GM13977 (cell line): ENCODE results near the gene SLIT3.
A peak's percentile ranks its signal among the peaks of the same experiment; 100 is the strongest.

Experiments
- DNase-seq: peaks from one replicate; pipeline ENCODE4 v3.0.0; 2012; ENCODE audit warnings: low spot score
- CTCF ChIP-seq: IDR thresholded peaks from 2 replicates; pipeline ENCODE4 v1.5.1; 2012; ENCODE audit warnings: mild to moderate bottlenecking, control low read depth; ENCODE audit not compliant: insufficient read depth; ENCODE audit errors: extremely low read depth, missing control alignments
- in situ Hi-C: fragments of 300-500 bp; cut with MboI; formaldehyde crosslinking; loops from one replicate; pipeline ENCODE4 v1.12.0; 2022; ENCODE audit warnings: low sequenced_read_pairs, low pct_unique_long_range_greater_than_20kb, mixed read lengths, inconsistent platforms; ENCODE audit not compliant: unreplicated experiment

SLIT3 gene

GRCh38 chr5:168737066-168737465 is 563.9 kb downstream of the SLIT3 start:
- DNase-seq: no peak
- TF ChIP-seq CTCF: no peak
- in situ Hi-C loops: no loop called here

GRCh38 chr5:168736281-168736831 is 564.6 kb downstream of the SLIT3 start:
- in situ Hi-C loops: no loop called here
- DNase-seq: no peak
- TF ChIP-seq CTCF: no peak

- in situ Hi-C loops: no loop called here
- DNase-seq: peak; percentile 43
- TF ChIP-seq CTCF: no peak
Observed at GRCh38 chr5:168734620-168735300, 566.2 kb downstream of the SLIT3 start.

- no peak for TF ChIP-seq CTCF
- in situ Hi-C loops: no loop called here
- DNase-seq: no peak
Observed at GRCh38 chr5:168734119-168734518, 566.8 kb downstream of the SLIT3 start.

- in situ Hi-C loops: no loop called here
- DNase-seq: no peak
- no peak for TF ChIP-seq CTCF
Observed at GRCh38 chr5:168728546-168729211, 572.3 kb downstream of the SLIT3 start.

GRCh38 chr5:168727547-168727946 is 573.4 kb downstream of the SLIT3 start:
- in situ Hi-C loops: no loop called here
- no peak for DNase-seq
- no peak for TF ChIP-seq CTCF
